Colonic mucosa (tissue), 4 donors: ENCODE measurements around the gene C5orf24. TPM values are rescaled to one million over a fixed set of nuclear protein-coding genes. Genes with fewer than 3 reads are reported as not detected.

Experiments used
- DNase-seq: peaks from one replicate; pipeline ENCODE4 v3.0.0-alpha.2; 2020
- H3K27ac ChIP-seq: fragments of 200-600 bp; one replicate; pipeline ENCODE4 v1.8.0; 2021
- H3K27me3 ChIP-seq: fragments of 200-600 bp; one replicate; pipeline ENCODE4 v1.8.0; 2021
- H3K36me3 ChIP-seq: fragments of 200-600 bp; one replicate; pipeline ENCODE4 v1.8.0; 2021
- H3K4me1 ChIP-seq: fragments of 200-600 bp; one replicate; pipeline ENCODE4 v1.8.0; 2021; ENCODE audit warnings: mild to moderate bottlenecking
- H3K4me3 ChIP-seq: fragments of 200-600 bp; one replicate; pipeline ENCODE4 v1.8.0; 2021
- H3K9ac ChIP-seq, 2 donors: one replicate each; pipeline ENCODE4 v1.7.0; 2013; ENCODE audit warnings: control low read depth in 2 of 2, low read depth in 2 of 2, low read length in 2 of 2
- H3K9me3 ChIP-seq: fragments of 200-600 bp; one replicate; pipeline ENCODE4 v1.8.0; 2021
- intact Hi-C: fragments of 100-400 bp; cut with DNase I; formaldehyde crosslinking; loops from one replicate; pipeline ENCODE4 v1.14.1; 2022
- total RNA-seq, 2 donors: library from RNA; stranded (reverse); fragmentation: NEBNext Ultra II Directional in 1 of 2; extraction: Animal tissue kit (Norgen Biotek cat#: 25700) in 1 of 2; gene quantifications; one replicate each; pipeline ENCODE4 v1.2.1, GENCODE V29; 2021
- TF ChIP-seq, protein P1 (sequence below): fragments of 200-600 bp; IDR thresholded peaks from one replicate; pipeline ENCODE4 v1.8.0; 2022; ENCODE audit warnings: antibody characterized with exemption, mild to moderate bottlenecking
- donor health status: healthy.
- donor health status: DM: no; HTN: no; CAD: no.
- donor health status: DM: no; HTN: no; CAD: no.

The C5orf24 gene
- total RNA-seq, 2 donors from 2014 or later: 24.2 to 31.0 TPM

DNA sequence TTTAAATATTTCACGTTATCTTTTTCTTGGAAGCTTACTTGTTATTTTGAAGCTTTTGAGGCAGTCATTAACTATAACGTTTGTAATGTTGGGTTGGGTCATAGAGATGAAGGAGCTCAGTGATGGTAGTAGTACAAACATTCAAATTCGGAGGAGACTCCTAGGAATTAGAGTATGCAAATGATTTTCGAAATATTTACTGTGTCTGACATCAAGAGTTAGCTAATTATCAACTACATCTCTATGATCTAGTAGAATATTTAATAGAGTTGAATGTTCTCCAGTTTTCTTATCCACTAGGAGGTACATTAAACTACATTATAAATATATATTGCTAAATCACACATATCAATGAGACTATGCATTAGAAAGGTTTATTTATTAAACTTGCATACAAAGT lies 28.8 kb upstream of the C5orf24 start:
- H3K4me3 ChIP-seq: no peak overlapping the region
- intact Hi-C loops: no loop called here
- H3K4me1 ChIP-seq: no peaks in the 10 kb centered on the region
- no peaks in the 10 kb centered on the region for H3K27me3 ChIP-seq
- no peaks in the 10 kb centered on the region for H3K9me3 ChIP-seq
- no peak overlapping the region for H3K9ac ChIP-seq
- TF ChIP-seq, protein P1, sequence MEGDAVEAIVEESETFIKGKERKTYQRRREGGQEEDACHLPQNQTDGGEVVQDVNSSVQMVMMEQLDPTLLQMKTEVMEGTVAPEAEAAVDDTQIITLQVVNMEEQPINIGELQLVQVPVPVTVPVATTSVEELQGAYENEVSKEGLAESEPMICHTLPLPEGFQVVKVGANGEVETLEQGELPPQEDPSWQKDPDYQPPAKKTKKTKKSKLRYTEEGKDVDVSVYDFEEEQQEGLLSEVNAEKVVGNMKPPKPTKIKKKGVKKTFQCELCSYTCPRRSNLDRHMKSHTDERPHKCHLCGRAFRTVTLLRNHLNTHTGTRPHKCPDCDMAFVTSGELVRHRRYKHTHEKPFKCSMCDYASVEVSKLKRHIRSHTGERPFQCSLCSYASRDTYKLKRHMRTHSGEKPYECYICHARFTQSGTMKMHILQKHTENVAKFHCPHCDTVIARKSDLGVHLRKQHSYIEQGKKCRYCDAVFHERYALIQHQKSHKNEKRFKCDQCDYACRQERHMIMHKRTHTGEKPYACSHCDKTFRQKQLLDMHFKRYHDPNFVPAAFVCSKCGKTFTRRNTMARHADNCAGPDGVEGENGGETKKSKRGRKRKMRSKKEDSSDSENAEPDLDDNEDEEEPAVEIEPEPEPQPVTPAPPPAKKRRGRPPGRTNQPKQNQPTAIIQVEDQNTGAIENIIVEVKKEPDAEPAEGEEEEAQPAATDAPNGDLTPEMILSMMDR: no peak
- H3K36me3 ChIP-seq: no peaks in the 10 kb centered on the region
- H3K27ac ChIP-seq: no peak overlapping the region
- DNase-seq: no peak

GRCh38 chr5:134818776-134819175 lies 27.0 kb upstream of the C5orf24 start:
- no peaks in the 10 kb centered on the region for H3K27me3 ChIP-seq
- TF ChIP-seq, protein P1: no peak
- H3K4me3 ChIP-seq: no peak overlapping the region
- H3K36me3 ChIP-seq: no peaks in the 10 kb centered on the region
- intact Hi-C loops: no loop called here
- H3K9me3 ChIP-seq: no peaks in the 10 kb centered on the region
- H3K9ac ChIP-seq: no peak overlapping the region
- no peaks in the 10 kb centered on the region for H3K4me1 ChIP-seq
- no peak overlapping the region for H3K27ac ChIP-seq
- no peak for DNase-seq

DNA sequence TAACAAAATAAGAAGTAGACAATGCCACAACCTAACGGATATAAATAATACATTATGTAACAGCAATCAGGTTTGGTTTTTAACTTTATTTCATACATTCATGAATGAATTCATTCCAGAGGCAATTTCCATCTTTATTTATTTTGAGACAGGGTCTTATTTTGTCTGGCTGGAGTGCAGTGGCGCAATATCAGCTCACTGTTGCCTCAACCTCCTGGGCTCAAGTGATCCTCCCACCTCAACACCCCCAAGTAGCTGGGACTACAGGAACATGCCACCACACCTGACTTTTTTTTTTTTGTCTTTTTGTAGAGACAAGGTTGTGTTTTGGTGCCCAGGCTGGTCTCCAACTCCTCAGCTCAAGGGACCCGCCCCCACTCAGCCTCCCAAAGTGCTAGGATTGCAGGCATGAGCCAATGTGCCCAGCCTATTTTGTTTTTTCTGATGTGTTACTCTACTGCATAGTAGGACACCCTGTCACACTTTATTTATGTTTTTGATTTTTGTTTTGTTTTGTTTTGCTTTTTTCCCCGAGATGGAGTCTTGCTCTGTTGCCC lies 26.3 kb upstream of the C5orf24 start:
- Histone ChIP-seq H3K27ac (no peak overlapping the region), H3K9ac (no peak overlapping the region), H3K4me3 (no peak overlapping the region), H3K36me3 (no peaks in the 10 kb centered on the region), H3K27me3 (no peaks in the 10 kb centered on the region), H3K9me3 (no peaks in the 10 kb centered on the region), H3K4me1 (no peaks in the 10 kb centered on the region)
- intact Hi-C loops: no loop called here
- DNase-seq: no peak
- TF ChIP-seq, protein P1: no peak

DNA sequence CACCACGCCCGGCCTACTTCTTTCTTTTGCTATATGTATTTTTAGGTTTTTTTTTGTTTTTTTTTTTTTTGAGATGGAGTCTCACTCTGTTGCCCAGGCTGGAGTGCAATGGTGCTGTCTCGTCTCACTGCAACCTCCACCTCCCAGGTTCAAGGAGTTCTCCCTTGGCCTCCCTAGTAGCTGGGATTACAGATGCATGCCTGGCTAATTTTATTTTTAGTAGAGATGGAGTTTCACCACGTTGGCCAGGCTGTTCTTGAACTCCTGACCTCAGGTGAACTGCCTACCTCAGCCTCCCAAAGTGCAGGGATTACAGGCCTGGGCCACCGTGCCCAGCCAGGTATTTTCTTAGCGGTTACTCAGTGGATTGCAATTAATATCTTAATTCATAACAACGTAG lies 23.9 kb upstream of the C5orf24 start:
- Histone ChIP-seq H3K9ac (no peak overlapping the region), H3K9me3 (no peaks in the 10 kb centered on the region), H3K4me1 (no peaks in the 10 kb centered on the region), H3K36me3 (no peaks in the 10 kb centered on the region), H3K4me3 (no peak overlapping the region), H3K27ac (no peak overlapping the region), H3K27me3 (no peaks in the 10 kb centered on the region)
- DNase-seq: no peak
- intact Hi-C loops: no loop called here
- TF ChIP-seq, protein P1: no peak

- intact Hi-C loops: no loop called here
- TF ChIP-seq, protein P1: no peak
- no peak for DNase-seq
- Histone ChIP-seq H3K9ac (no peak overlapping the region), H3K27ac (no peak overlapping the region), H3K27me3 (no peaks in the 10 kb centered on the region), H3K4me1 (no peaks in the 10 kb centered on the region), H3K4me3 (no peak overlapping the region), H3K36me3 (no peaks in the 10 kb centered on the region), H3K9me3 (no peaks in the 10 kb centered on the region)
Observed at GRCh38 chr5:134824681-134825080, 21.1 kb upstream of the C5orf24 start.
